ENCODE results near the gene MLLT3.

DNA sequence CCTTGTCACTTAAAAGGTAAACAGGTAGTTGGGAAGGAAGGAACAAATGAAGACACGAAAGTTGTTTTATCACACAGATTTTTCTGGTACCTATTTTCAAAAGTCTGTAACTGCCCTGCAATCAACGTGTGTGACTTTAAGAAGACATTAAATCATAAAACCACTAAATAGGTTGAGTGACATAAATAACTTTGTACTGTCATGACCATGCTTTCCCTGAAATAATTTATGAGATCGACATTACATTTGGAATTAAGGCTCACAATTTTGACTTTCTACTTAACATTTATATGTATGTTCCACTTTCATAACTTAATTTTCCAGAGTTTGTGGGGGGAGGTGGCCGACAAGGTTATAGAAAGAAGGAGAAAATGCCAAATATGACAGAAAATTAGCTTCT is 181.1 kb downstream of the MLLT3 start:
- TF ChIP-seq, protein P1, sequence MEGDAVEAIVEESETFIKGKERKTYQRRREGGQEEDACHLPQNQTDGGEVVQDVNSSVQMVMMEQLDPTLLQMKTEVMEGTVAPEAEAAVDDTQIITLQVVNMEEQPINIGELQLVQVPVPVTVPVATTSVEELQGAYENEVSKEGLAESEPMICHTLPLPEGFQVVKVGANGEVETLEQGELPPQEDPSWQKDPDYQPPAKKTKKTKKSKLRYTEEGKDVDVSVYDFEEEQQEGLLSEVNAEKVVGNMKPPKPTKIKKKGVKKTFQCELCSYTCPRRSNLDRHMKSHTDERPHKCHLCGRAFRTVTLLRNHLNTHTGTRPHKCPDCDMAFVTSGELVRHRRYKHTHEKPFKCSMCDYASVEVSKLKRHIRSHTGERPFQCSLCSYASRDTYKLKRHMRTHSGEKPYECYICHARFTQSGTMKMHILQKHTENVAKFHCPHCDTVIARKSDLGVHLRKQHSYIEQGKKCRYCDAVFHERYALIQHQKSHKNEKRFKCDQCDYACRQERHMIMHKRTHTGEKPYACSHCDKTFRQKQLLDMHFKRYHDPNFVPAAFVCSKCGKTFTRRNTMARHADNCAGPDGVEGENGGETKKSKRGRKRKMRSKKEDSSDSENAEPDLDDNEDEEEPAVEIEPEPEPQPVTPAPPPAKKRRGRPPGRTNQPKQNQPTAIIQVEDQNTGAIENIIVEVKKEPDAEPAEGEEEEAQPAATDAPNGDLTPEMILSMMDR (IDR thresholded peaks at IDR 0.05), result no peak
- no peak for TF ChIP-seq POLR2A (IDR thresholded peaks at IDR 0.05)

All from thyroid gland (tissue), 4 donors.